ENCODE measurements around the gene DOK5. TPM values are rescaled to one million over a fixed set of nuclear protein-coding genes. Genes with fewer than 3 reads are reported as not detected.
"Not testable (repeated sequence)": the region's sequence is repeated elsewhere in the genome, so short reads cannot be mapped to it uniquely, and the experiment has no call there.

DOK5 gene
- not detected in 2 replicates for total RNA-seq (2014; rRNA removed; shearing (Covaris generic); ENCODE audit: low replicate concordance)

DNA sequence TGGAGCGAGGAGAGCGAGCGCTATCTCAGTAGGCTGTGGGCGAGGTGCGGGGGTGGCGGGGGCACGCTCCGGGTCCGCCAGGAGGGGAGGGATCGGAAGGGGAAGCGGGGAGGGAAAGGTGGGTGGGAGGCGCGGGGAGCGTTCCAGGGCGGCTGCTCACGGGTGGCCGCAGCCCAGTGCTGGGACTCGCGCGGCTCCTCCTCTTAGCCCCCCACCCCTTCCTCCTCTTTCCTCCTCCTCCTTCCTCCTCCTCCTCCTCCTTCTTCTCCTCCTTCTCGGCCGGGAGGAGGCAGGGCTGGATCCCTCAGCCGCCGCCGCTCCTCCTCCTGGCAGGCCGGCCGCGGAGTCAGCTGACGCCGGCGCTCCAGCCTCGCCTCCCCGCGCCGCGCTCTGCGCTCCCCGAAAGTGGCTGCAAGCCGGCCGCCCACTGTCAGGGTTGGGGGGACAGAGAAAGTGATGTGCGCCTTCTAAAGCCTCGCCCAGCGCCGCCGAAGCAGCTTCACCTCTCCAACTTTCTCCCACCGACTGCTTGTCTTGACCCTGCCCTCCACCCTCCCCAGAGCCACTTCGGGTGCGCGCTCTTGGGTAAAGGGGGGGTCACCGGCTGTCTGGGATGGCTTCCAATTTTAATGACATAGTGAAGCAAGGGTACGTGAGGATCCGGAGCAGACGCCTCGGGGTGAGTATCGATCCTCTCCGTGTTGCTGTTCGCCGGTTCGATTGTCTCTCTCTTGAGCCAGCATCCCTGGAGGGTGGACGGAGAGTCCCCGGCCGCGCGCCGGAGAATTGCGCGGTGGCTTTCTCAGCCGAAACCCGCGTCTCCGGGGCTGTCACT is at the start of gene DOK5:
Gene DOK5, plus strand, starts transcription at position 260 of the 835 bp plus-strand sequence. Its CDS starts 354 bp downstream, at position 614.
- Histone ChIP-seq H3K79me2 (ENCODE audit: low read length) (no peaks in the 10 kb centered on the region), H3K36me3 (ENCODE audit: insufficient read depth, low read length) (no peaks in the 10 kb centered on the region), H3K9ac (ENCODE audit: low read length) (no peak within 1 kb of the TSS), H3K9me2 (replicated peaks; ENCODE audit: insufficient read depth, low read length) (no peaks in the 10 kb centered on the region), H3K9me3 (ENCODE audit: low read length) (peaks cover 26% of the 10 kb centered on the region), H3K4me2 (ENCODE audit: low read depth, low read length, poor library complexity, severe bottlenecking) (no peak within 1 kb of the TSS), H3K27ac (ENCODE audit: low read length) (no peak within 1 kb of the TSS), H2AFZ (ENCODE audit: low read length) (no peak within 1 kb of the TSS), H3K4me3 (ENCODE audit: low read length) (no peak within 1 kb of the TSS), H3K4me1 (ENCODE audit: low read length) (no peaks in the 10 kb centered on the region), H4K20me1 (ENCODE audit: insufficient read depth, low read depth, low read length) (no peaks in the 10 kb centered on the region), H3K27me3 (ENCODE audit: low read length) (no peaks in the 10 kb centered on the region)
- DNase-seq, result no peak

DNA sequence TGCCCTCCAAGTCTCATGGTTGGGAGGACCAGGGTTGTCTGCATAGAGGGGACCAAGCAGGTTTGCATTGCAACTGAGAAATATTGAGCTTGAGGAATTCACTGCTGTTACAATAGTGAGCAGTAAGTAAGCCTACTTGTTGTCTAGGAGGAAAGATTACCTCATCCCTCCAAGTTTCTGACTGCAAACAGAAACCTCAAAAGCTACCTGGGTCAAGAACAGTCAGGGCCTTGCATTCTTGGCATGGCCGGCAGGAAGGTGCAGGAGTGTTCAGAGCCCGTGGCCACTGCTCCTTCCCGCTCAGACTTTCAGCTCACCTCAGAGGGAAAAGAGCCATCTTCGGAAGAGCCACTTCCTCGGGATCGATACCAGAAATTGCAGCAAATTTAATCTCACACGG is 46.0 kb upstream of the DOK5 start:
- Histone ChIP-seq H3K9ac (ENCODE audit: low read length) (no peak overlapping the region), H3K9me2 (replicated peaks; ENCODE audit: insufficient read depth, low read length) (no peaks in the 10 kb centered on the region), H2AFZ (ENCODE audit: low read length) (no peak overlapping the region), H3K27ac (ENCODE audit: low read length) (no peak overlapping the region), H3K4me2 (ENCODE audit: low read depth, low read length, poor library complexity, severe bottlenecking) (no peak overlapping the region), H3K9me3 (ENCODE audit: low read length) (peaks cover 11% of the 10 kb centered on the region), H3K27me3 (ENCODE audit: low read length) (no peaks in the 10 kb centered on the region), H3K4me3 (ENCODE audit: low read length) (no peak overlapping the region), H3K4me1 (ENCODE audit: low read length) (no peaks in the 10 kb centered on the region), H3K79me2 (ENCODE audit: low read length) (no peaks in the 10 kb centered on the region), H4K20me1 (ENCODE audit: insufficient read depth, low read depth, low read length) (no peaks in the 10 kb centered on the region), H3K36me3 (ENCODE audit: insufficient read depth, low read length) (no peaks in the 10 kb centered on the region)
- DNase-seq, result no peak

DNA sequence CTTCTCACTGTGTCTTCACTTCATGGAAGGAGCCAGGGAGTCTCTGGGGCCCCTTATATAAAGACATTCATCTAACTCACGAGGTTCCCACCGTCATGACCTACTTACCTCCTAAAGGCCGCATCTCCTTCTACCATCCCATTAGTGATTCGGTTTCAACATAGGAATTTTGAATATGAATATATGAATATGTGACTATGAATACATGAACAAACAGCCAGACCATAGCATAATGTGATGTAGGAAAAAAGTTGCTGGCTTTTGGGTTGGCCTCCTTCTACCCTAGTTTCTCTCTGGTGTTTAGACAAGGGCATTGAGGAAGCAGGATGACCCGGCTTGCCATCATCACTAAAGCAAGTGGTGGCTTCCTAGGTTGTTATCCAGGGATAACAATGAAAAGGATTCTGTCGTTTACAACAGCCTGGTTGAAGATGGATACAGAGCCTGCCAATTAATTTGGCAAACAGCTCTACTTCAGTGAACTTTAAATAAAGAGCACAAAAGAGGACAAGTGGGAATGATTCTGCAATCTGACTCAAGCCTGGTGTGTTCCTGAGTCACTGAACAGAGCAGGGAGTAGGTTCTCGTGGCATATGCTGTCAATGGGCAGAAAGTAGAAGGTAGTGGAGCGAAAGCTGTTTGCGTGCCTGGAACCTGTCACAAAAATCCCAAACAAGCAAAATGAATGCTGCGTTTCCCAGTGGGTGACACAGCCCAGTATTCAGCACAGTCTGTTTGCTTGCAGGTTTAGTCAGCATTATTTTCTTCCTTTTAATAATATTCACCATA is 44.0 kb upstream of the DOK5 start:
- Histone ChIP-seq H3K36me3 (ENCODE audit: insufficient read depth, low read length) (no peaks in the 10 kb centered on the region), H3K9me3 (ENCODE audit: low read length) (no peaks in the 10 kb centered on the region; the same call in 1 of the 2 replicates), H3K4me2 (ENCODE audit: low read depth, low read length, poor library complexity, severe bottlenecking) (no peak overlapping the region), H3K27ac (ENCODE audit: low read length) (no peak overlapping the region), H3K4me3 (ENCODE audit: low read length) (no peak overlapping the region), H3K9me2 (replicated peaks; ENCODE audit: insufficient read depth, low read length) (no peaks in the 10 kb centered on the region), H3K4me1 (ENCODE audit: low read length) (no peaks in the 10 kb centered on the region), H3K27me3 (ENCODE audit: low read length) (no peaks in the 10 kb centered on the region), H3K79me2 (ENCODE audit: low read length) (no peaks in the 10 kb centered on the region), H4K20me1 (ENCODE audit: insufficient read depth, low read depth, low read length) (no peaks in the 10 kb centered on the region), H3K9ac (ENCODE audit: low read length) (no peak overlapping the region), H2AFZ (ENCODE audit: low read length) (no peak overlapping the region)
- no peak for DNase-seq

DNA sequence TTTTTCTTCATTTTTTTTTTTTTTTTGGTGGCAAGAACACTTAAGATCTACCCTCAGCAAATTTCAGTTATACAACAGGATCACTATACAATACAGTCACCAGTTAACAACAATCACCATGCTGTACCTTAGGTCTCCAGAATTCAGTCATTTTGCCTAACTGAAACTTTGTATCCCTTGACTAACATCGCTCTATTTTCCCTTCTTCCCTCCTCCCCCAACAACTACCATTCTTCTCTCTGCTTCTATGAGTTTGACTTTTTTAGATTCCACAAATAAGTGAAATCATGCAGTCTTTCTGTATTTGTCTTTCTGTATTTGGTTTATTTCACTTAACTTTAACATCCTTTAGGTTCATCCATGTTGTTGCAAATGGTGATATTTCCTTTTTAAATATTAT is 42.4 kb upstream of the DOK5 start:
- no peaks in the 10 kb centered on the region; the same call in 1 of the 2 replicates for H3K9me3 ChIP-seq (ENCODE audit: low read length)
- H3K36me3 ChIP-seq (ENCODE audit: insufficient read depth, low read length), result no peaks in the 10 kb centered on the region
- H3K27me3 ChIP-seq (ENCODE audit: low read length), result no peaks in the 10 kb centered on the region
- no peak overlapping the region for H3K9ac ChIP-seq (ENCODE audit: low read length)
- H3K4me3 ChIP-seq (ENCODE audit: low read length), result no peak overlapping the region
- DNase-seq, result no peak
- no peaks in the 10 kb centered on the region for H3K9me2 ChIP-seq (replicated peaks; ENCODE audit: insufficient read depth, low read length)
- no peak overlapping the region for H2AFZ ChIP-seq (ENCODE audit: low read length)
- H3K4me1 ChIP-seq (ENCODE audit: low read length), result no peaks in the 10 kb centered on the region
- H3K79me2 ChIP-seq (ENCODE audit: low read length), result no peaks in the 10 kb centered on the region
- no peaks in the 10 kb centered on the region for H4K20me1 ChIP-seq (ENCODE audit: insufficient read depth, low read depth, low read length)
- no peak overlapping the region for H3K27ac ChIP-seq (ENCODE audit: low read length)
- H3K4me2 ChIP-seq (ENCODE audit: low read depth, low read length, poor library complexity, severe bottlenecking), result no peak overlapping the region

DNA sequence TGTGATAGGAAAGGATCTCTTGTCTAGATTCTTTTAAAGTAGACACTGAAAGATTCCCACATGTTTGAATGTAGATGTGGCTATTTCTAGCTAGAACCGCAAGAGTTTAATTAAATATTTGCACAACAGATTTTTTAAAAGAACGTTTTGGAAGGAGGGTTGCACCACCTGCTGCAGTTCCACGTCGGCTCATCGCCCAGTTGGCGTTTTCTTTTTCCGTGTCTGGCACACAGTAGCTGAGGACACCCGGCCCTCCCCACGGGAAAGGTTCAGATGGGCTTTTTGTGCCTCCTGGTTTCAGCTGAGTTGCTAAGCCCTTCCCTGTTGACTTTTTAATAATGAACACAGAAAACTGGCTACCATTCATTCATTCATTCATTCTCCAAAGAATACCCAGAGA is 41.8 kb upstream of the DOK5 start:
- Histone ChIP-seq H3K9me3 (ENCODE audit: low read length) (no peaks in the 10 kb centered on the region; the same call in 1 of the 2 replicates), H3K4me3 (ENCODE audit: low read length) (no peak overlapping the region), H3K4me2 (ENCODE audit: low read depth, low read length, poor library complexity, severe bottlenecking) (no peak overlapping the region), H3K36me3 (ENCODE audit: insufficient read depth, low read length) (no peaks in the 10 kb centered on the region), H3K27me3 (ENCODE audit: low read length) (no peaks in the 10 kb centered on the region), H2AFZ (ENCODE audit: low read length) (no peak overlapping the region), H3K4me1 (ENCODE audit: low read length) (no peaks in the 10 kb centered on the region), H3K27ac (ENCODE audit: low read length) (no peak overlapping the region), H4K20me1 (ENCODE audit: insufficient read depth, low read depth, low read length) (no peaks in the 10 kb centered on the region), H3K9ac (ENCODE audit: low read length) (no peak overlapping the region), H3K9me2 (replicated peaks; ENCODE audit: insufficient read depth, low read length) (no peaks in the 10 kb centered on the region), H3K79me2 (ENCODE audit: low read length) (no peaks in the 10 kb centered on the region)
- no peak for DNase-seq

DNA sequence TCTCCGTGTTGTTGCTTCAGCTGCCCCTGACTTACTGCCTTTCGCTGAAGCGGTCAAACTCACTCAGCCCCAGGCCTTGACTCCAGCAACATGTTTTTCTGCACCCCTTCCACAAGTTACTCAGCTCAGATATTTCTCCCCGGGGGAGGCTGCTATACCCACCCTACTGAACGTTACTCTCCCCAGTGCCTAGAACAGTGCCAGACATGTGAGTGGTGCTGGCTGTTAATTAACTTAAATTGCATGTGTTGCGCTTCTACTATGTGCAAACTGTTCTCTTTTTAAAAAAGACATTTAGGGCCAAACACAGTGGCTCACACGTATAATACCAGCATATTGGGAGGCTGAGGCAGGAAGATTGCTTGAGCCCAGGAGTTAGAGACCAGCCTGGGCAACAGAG is 41.2 kb upstream of the DOK5 start:
- Histone ChIP-seq H4K20me1 (ENCODE audit: insufficient read depth, low read depth, low read length) (no peaks in the 10 kb centered on the region), H3K27ac (ENCODE audit: low read length) (no peak overlapping the region), H3K4me2 (ENCODE audit: low read depth, low read length, poor library complexity, severe bottlenecking) (no peak overlapping the region), H3K9me2 (replicated peaks; ENCODE audit: insufficient read depth, low read length) (no peaks in the 10 kb centered on the region), H3K4me3 (ENCODE audit: low read length) (no peak overlapping the region), H2AFZ (ENCODE audit: low read length) (no peak overlapping the region), H3K9ac (ENCODE audit: low read length) (no peak overlapping the region), H3K27me3 (ENCODE audit: low read length) (no peaks in the 10 kb centered on the region), H3K4me1 (ENCODE audit: low read length) (no peaks in the 10 kb centered on the region), H3K79me2 (ENCODE audit: low read length) (no peaks in the 10 kb centered on the region), H3K9me3 (ENCODE audit: low read length) (no peaks in the 10 kb centered on the region; the same call in 1 of the 2 replicates), H3K36me3 (ENCODE audit: insufficient read depth, low read length) (no peaks in the 10 kb centered on the region)
- DNase-seq, result no peak

DNA sequence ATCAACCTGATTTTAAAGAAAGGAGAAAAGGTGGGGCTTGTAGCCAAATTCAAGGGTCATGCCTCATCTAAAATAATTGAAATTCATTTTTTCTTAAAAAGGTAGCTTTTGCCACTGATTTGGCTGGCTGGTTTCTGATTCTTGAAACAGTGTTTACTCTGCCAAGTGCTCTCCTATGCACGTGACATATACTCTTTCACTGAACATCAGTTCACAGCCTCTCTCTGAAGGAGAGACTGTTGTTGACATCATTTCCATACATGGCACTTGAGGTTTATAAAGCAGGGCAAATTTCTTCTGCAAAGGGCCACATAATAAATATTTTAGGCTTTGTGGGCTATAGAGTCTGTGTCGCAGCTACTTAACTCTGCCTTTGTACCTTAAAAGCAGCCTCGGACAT is 40.4 kb upstream of the DOK5 start:
- Histone ChIP-seq H3K27me3 (ENCODE audit: low read length) (no peaks in the 10 kb centered on the region), H3K4me2 (ENCODE audit: low read depth, low read length, poor library complexity, severe bottlenecking) (no peak overlapping the region), H4K20me1 (ENCODE audit: insufficient read depth, low read depth, low read length) (no peaks in the 10 kb centered on the region), H2AFZ (ENCODE audit: low read length) (no peak overlapping the region), H3K4me3 (ENCODE audit: low read length) (no peak overlapping the region), H3K79me2 (ENCODE audit: low read length) (no peaks in the 10 kb centered on the region), H3K36me3 (ENCODE audit: insufficient read depth, low read length) (no peaks in the 10 kb centered on the region), H3K9me2 (replicated peaks; ENCODE audit: insufficient read depth, low read length) (no peaks in the 10 kb centered on the region), H3K4me1 (ENCODE audit: low read length) (no peaks in the 10 kb centered on the region), H3K9me3 (ENCODE audit: low read length) (no peaks in the 10 kb centered on the region; the same call in 1 of the 2 replicates), H3K9ac (ENCODE audit: low read length) (no peak overlapping the region), H3K27ac (ENCODE audit: low read length) (no peak overlapping the region)
- no peak for DNase-seq

DNA sequence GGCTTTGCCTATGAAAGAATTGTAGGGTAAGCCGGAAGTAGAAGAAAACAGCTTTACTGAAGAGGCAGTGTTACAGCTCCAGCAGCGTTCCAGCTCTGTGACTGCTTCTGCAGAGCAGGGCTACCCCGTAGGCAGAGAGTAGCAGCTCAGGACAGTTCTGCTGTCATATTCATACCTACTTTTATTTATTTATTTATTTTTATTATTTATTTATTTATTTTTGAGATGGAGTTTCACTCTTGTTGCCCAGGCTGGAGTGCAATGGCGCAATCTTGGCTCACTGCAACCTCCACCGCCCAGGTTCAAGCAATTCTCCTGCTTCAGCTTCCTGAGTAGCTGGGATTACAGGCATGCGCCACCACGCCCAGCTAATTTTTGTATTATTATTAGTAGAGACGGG is 39.0 kb upstream of the DOK5 start:
- H3K9ac ChIP-seq (ENCODE audit: low read length); H2AFZ ChIP-seq (ENCODE audit: low read length); H3K9me2 ChIP-seq (replicated peaks; ENCODE audit: insufficient read depth, low read length); DNase-seq; H3K27ac ChIP-seq (ENCODE audit: low read length); H3K4me2 ChIP-seq (ENCODE audit: low read depth, low read length, poor library complexity, severe bottlenecking); H3K79me2 ChIP-seq (ENCODE audit: low read length); H3K27me3 ChIP-seq (ENCODE audit: low read length); H3K4me3 ChIP-seq (ENCODE audit: low read length); H4K20me1 ChIP-seq (ENCODE audit: insufficient read depth, low read depth, low read length); H3K4me1 ChIP-seq (ENCODE audit: low read length); H3K36me3 ChIP-seq (ENCODE audit: insufficient read depth, low read length); H3K9me3 ChIP-seq (ENCODE audit: low read length): not testable (repeated sequence)
